WTC11 (cell line): ENCODE data around the gene DLGAP4. TPM values are rescaled to one million over a fixed set of nuclear protein-coding genes. Genes with fewer than 3 reads are reported as not detected.

Experiments used
- ATAC-seq: fragments of 200-7000 bp; cut with Tn5 transposase; 2 replicates; pipeline ENCODE4 v1.10.0; 2021; ENCODE audit warnings: mild to moderate bottlenecking, moderate library complexity
- CTCF ChIA-PET: fragments of 300-600 bp; sonication (Branson Sonifier 250); formaldehyde crosslinking; loops from one replicate; lab custom pipeline; 2021; ENCODE audit warnings: antibody characterized with exemption; lab: Charles Lee
- POLR2A ChIA-PET: fragments of 350-600 bp; sonication (Branson Sonifier 250); formaldehyde crosslinking; loops from one replicate; lab custom pipeline; 2021; ENCODE audit warnings: antibody characterized with exemption; lab: Charles Lee
- DNase-seq: peaks from one replicate; pipeline ENCODE4 v3.0.0; 2021; ENCODE audit warnings: low spot score
- H3K27ac Mint-ChIP-seq: 2 replicates; pipeline ENCODE4 v1.8.0; 2021; ENCODE audit warnings: mixed read lengths
- H3K27me3 Mint-ChIP-seq: 2 replicates; pipeline ENCODE4 v1.8.0; 2021; ENCODE audit warnings: low read depth, mild to moderate bottlenecking, moderate library complexity, mixed read lengths
- H3K36me3 Mint-ChIP-seq: 2 replicates; pipeline ENCODE4 v1.8.0; 2021; ENCODE audit warnings: mixed read lengths
- H3K4me1 Mint-ChIP-seq: 2 replicates; pipeline ENCODE4 v1.8.0; 2022; ENCODE audit warnings: mixed read lengths
- H3K4me3 Mint-ChIP-seq: 2 replicates; pipeline ENCODE4 v1.8.0; 2021; ENCODE audit warnings: mild to moderate bottlenecking, moderate library complexity, mixed read lengths
- H3K9me3 Mint-ChIP-seq: 2 replicates; pipeline ENCODE4 v1.8.0; 2021; ENCODE audit warnings: mixed read lengths
- ATF2 ChIP-seq: sonication (generic); formaldehyde crosslinking; IDR thresholded peaks from 2 replicates; pipeline ENCODE4 v1.8.1; 2022; ENCODE audit warnings: low read depth, missing genetic modification reagents, borderline replicate concordance
- ATF3 ChIP-seq: sonication (generic); formaldehyde crosslinking; conservative IDR thresholded peaks from 2 replicates; pipeline ENCODE4 v1.8.1; 2022; ENCODE audit warnings: mild to moderate bottlenecking, missing genetic modification reagents
- CREM ChIP-seq: sonication (generic); formaldehyde crosslinking; IDR thresholded peaks from 2 replicates; pipeline ENCODE4 v1.8.1; 2022; ENCODE audit warnings: mild to moderate bottlenecking, missing genetic modification reagents, moderate library complexity
- CTCF ChIP-seq: fragments of 200-600 bp; IDR thresholded peaks from 2 replicates; pipeline ENCODE4 v1.8.0; 2022; ENCODE audit warnings: antibody characterized with exemption
- E2F4 ChIP-seq: sonication (generic); formaldehyde crosslinking; IDR thresholded peaks from 2 replicates; pipeline ENCODE4 v1.8.1; 2022; ENCODE audit warnings: low read depth, mild to moderate bottlenecking, moderate library complexity, missing genetic modification reagents, borderline replicate concordance
- ELF4 ChIP-seq: sonication (generic); formaldehyde crosslinking; IDR thresholded peaks from 2 replicates; pipeline ENCODE4 v1.8.1; 2022; ENCODE audit warnings: low read depth, mild to moderate bottlenecking, moderate library complexity, missing genetic modification reagents
- ETV6 ChIP-seq: sonication (generic); formaldehyde crosslinking; IDR thresholded peaks from 2 replicates; pipeline ENCODE4 v1.8.1; 2022; ENCODE audit warnings: mild to moderate bottlenecking, missing genetic modification reagents
- IRF1 ChIP-seq: sonication (generic); formaldehyde crosslinking; IDR thresholded peaks from 2 replicates; pipeline ENCODE4 v1.8.0; 2023; ENCODE audit warnings: missing genetic modification reagents
- IRF2 ChIP-seq: sonication (generic); formaldehyde crosslinking; IDR thresholded peaks from 2 replicates; pipeline ENCODE4 v1.8.0; 2022; ENCODE audit warnings: low read depth, missing genetic modification reagents, borderline replicate concordance
- NFATC4 ChIP-seq: fragments of 250-450 bp; sonication (Bioruptor Pico); IDR thresholded peaks from 2 replicates; pipeline ENCODE4 v1.9.0; 2021; ENCODE audit warnings: mild to moderate bottlenecking
- NR2C2 ChIP-seq: sonication (generic); formaldehyde crosslinking; IDR thresholded peaks from 2 replicates; pipeline ENCODE4 v1.8.0; 2022; ENCODE audit warnings: mild to moderate bottlenecking, missing genetic modification reagents
- NR3C1 ChIP-seq: sonication (generic); formaldehyde crosslinking; conservative IDR thresholded peaks from 2 replicates; pipeline ENCODE4 v1.8.1; 2023; ENCODE audit warnings: low read depth, mild to moderate bottlenecking, missing genetic modification reagents
- RORB ChIP-seq: fragments of 250-450 bp; sonication (Bioruptor Pico); IDR thresholded peaks from 2 replicates; pipeline ENCODE4 v1.9.0; 2021; ENCODE audit warnings: mild to moderate bottlenecking
- SMAD3 ChIP-seq: sonication (generic); formaldehyde crosslinking; IDR thresholded peaks from 2 replicates; pipeline ENCODE4 v1.8.0; 2022; ENCODE audit warnings: missing genetic modification reagents, mild to moderate bottlenecking, borderline replicate concordance
- SMAD4 ChIP-seq: sonication (generic); formaldehyde crosslinking; IDR thresholded peaks from 2 replicates; pipeline ENCODE4 v1.8.0; 2022; ENCODE audit warnings: mild to moderate bottlenecking, missing genetic modification reagents
- TEAD4 ChIP-seq: sonication (generic); formaldehyde crosslinking; IDR thresholded peaks from 2 replicates; pipeline ENCODE4 v1.8.0; 2022; ENCODE audit warnings: mild to moderate bottlenecking, missing genetic modification reagents
- ZBTB21 ChIP-seq: sonication (generic); formaldehyde crosslinking; IDR thresholded peaks from 2 replicates; pipeline ENCODE4 v1.8.1; 2023; ENCODE audit warnings: mild to moderate bottlenecking, missing genetic modification reagents, borderline replicate concordance
- ZMAT4 ChIP-seq: fragments of 250-450 bp; sonication (Bioruptor Pico); IDR thresholded peaks from 2 replicates; pipeline ENCODE4 v1.9.0; 2021; ENCODE audit warnings: mild to moderate bottlenecking
- ZNF425 ChIP-seq: fragments of 250-450 bp; sonication (Bioruptor Pico); conservative IDR thresholded peaks from 2 replicates; pipeline ENCODE4 v1.9.0; 2021; ENCODE audit warnings: mild to moderate bottlenecking
- ZSCAN18 ChIP-seq: fragments of 250-450 bp; sonication (Bioruptor Pico); IDR thresholded peaks from 2 replicates; pipeline ENCODE4 v2.1.2; 2022; ENCODE audit warnings: mild to moderate bottlenecking, moderate library complexity
- total RNA-seq: library from RNA; stranded (reverse); gene quantifications from 3 replicates; pipeline ENCODE4 v1.2.3, GENCODE V29; 2021

DLGAP4 gene
- total RNA-seq, 1 experiment from 2014 or later: 52.6 TPM

GRCh38 chr20:36440370-36441026, 134.4 kb downstream of the DLGAP4 start:
- ATAC-seq: no peak
- Mint-ChIP-seq H3K36me3 (no peaks in the 10 kb centered on the region), H3K4me3 (no peak overlapping the region), H3K4me1 (peaks cover 4% of the 10 kb centered on the region), H3K9me3 (no peaks in the 10 kb centered on the region), H3K27me3 (peaks cover 6% of the 10 kb centered on the region), H3K27ac (no peak overlapping the region)
- TF ChIP-seq CTCF (no peak), IRF2 (CRISPR knock-in tag) (no peak), TEAD4 (CRISPR knock-in tag) (no peak), ELF4 (no peak), CREM (CRISPR knock-in tag) (no peak), ZNF425 (CRISPR knock-in tag) (no peak), NR3C1 (CRISPR knock-in tag) (no peak), ATF2 (CRISPR knock-in tag) (no peak), ZSCAN18 (CRISPR knock-in tag) (no peak), ZBTB21 (CRISPR knock-in tag) (no peak)
- CTCF ChIA-PET: interaction anchor here (0.6 to 2.8 kb wide), 12 partner anchors 13 to 284 kb away, joined by 3 to 51 read pairs (median 7); no protein-coding TSS in a partner anchor
- DNase-seq: no peak
- POLR2A ChIA-PET: no interaction called here

- Mint-ChIP-seq H3K36me3 (no peaks in the 10 kb centered on the region), H3K27ac (no peak overlapping the region), H3K9me3 (no peaks in the 10 kb centered on the region), H3K27me3 (peaks cover 1% of the 10 kb centered on the region), H3K4me1 (peaks cover 4% of the 10 kb centered on the region), H3K4me3 (no peak overlapping the region)
- ATAC-seq (no peak), DNase-seq (no peak)
- ChIA-PET POLR2A (no interaction called here), CTCF (interaction anchor here (2.3 to 2.8 kb wide), 2 partner anchors 41 to 285 kb away, joined by 11 to 51 read pairs; no protein-coding TSS in a partner anchor)
- TF ChIP-seq TEAD4 (CRISPR knock-in tag): no peak
- no peak for TF ChIP-seq ZMAT4 (CRISPR knock-in tag)
- TF ChIP-seq ETV6 (CRISPR knock-in tag): no peak
- no peak for TF ChIP-seq ATF3
- TF ChIP-seq IRF1 (CRISPR knock-in tag): no peak
- TF ChIP-seq SMAD3 (CRISPR knock-in tag): no peak
- TF ChIP-seq SMAD4: no peak
- no peak for TF ChIP-seq NR2C2
- no peak for TF ChIP-seq RORB (CRISPR knock-in tag)
- no peak for TF ChIP-seq NFATC4
- no peak for TF ChIP-seq E2F4 (CRISPR knock-in tag)
These were observed 134.9 kb downstream of the DLGAP4 start for GRCh38 chr20:36441027-36441414.
